Mesothelial cell of epicardium (in vitro differentiated cells): ENCODE measurements around the gene MAD1L1. TPM values are rescaled to one million over a fixed set of nuclear protein-coding genes. Genes with fewer than 3 reads are reported as not detected.

ENCODE experiments used
- DNase-seq, 2 experiments: peaks; one replicate each; pipeline ENCODE4 v3.0.0; 2021; ENCODE audit warnings: low spot score in 2 of 2; ENCODE audit not compliant: unreplicated experiment in 2 of 2
- H3K27ac Mint-ChIP-seq: 2 replicates; pipeline ENCODE4 v1.8.0; 2021; ENCODE audit warnings: mixed read lengths
- H3K27me3 Mint-ChIP-seq: 2 replicates; pipeline ENCODE4 v1.8.0; 2021; ENCODE audit warnings: low read depth, mixed read lengths
- H3K36me3 Mint-ChIP-seq: 2 replicates; pipeline ENCODE4 v1.8.0; 2021; ENCODE audit warnings: mixed read lengths
- H3K4me1 Mint-ChIP-seq: 2 replicates; pipeline ENCODE4 v1.8.0; 2021; ENCODE audit warnings: mixed read lengths
- H3K4me3 Mint-ChIP-seq: 2 replicates; pipeline ENCODE4 v1.8.0; 2021; ENCODE audit warnings: mild to moderate bottlenecking, moderate library complexity, mixed read lengths
- H3K9me3 Mint-ChIP-seq: 2 replicates; pipeline ENCODE4 v1.8.0; 2021; ENCODE audit warnings: mixed read lengths
- total RNA-seq: library from RNA; stranded (reverse); gene quantifications from 3 replicates; pipeline ENCODE4 v1.2.1, GENCODE V29; 2021
- TF ChIP-seq, protein P1 (sequence below): fragments of 200-600 bp; sonication (generic); IDR thresholded peaks from one replicate; pipeline ENCODE4 v1.5.0; 2021; ENCODE audit warnings: antibody characterized with exemption; ENCODE audit not compliant: unreplicated experiment

MAD1L1 gene
- total RNA-seq, 1 donor from 2014 or later = 45.0 TPM

DNA sequence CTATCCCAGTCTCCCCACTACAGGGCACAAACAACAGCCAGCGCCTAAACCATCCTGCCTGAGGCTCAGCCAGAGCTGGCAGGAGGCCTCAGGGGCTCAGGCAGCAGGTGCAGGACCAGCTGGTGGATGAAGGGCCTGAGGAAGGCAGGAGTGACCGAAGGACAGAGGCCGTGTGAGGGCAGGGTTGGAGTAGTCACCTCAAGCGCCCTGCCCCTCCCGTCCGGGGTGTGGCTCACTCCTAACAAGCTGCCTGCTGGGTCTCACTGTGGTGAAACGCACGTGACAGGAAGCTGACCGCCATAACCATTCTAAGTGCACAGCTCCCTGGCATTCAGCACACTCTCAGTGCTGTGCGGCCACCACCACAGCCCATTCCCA lies 281.6 kb downstream of the MAD1L1 start:
- Mint-ChIP-seq H3K27ac (no peak overlapping the region), H3K4me1 (peaks cover 5% of the 10 kb centered on the region), H3K4me3 (no peak overlapping the region), H3K36me3 (no peaks in the 10 kb centered on the region), H3K27me3 (no peaks in the 10 kb centered on the region), H3K9me3 (no peaks in the 10 kb centered on the region)
- TF ChIP-seq, protein P1, sequence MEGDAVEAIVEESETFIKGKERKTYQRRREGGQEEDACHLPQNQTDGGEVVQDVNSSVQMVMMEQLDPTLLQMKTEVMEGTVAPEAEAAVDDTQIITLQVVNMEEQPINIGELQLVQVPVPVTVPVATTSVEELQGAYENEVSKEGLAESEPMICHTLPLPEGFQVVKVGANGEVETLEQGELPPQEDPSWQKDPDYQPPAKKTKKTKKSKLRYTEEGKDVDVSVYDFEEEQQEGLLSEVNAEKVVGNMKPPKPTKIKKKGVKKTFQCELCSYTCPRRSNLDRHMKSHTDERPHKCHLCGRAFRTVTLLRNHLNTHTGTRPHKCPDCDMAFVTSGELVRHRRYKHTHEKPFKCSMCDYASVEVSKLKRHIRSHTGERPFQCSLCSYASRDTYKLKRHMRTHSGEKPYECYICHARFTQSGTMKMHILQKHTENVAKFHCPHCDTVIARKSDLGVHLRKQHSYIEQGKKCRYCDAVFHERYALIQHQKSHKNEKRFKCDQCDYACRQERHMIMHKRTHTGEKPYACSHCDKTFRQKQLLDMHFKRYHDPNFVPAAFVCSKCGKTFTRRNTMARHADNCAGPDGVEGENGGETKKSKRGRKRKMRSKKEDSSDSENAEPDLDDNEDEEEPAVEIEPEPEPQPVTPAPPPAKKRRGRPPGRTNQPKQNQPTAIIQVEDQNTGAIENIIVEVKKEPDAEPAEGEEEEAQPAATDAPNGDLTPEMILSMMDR = no peak
- no peak for DNase-seq

DNA sequence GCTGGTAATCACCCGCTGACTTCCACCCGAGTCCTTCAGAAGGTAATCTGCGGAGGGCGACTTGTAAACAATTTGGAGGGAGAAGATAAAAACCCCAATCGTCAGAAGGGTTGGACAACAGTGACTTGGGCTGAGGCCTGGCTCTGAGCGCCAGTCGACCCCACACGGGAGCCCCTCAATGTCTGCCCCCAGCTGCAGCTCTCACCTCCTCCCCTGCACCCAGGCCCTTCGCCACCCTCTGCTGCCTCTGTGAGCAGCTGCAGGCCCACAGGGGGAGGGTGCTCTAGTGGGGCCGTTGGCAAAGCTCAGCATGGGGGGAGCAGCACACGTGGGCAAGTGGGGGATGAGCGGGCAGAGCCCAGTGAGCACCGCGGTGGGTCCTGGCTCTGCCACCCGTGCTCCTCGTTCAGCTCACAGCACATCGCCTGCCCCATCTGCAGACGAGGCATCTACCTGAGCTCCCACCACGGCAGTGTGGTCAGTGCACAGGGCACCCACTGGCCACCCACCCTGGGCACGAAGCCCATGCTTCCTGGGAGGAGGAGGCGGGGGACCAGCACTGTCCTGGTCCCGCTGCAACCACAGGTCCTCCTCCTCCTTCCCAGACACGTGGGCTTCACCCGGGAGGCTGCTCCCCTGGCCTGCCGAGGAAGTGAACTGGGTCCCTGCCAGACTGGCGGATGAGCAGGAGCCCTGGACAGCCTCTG lies 282.1 kb downstream of the MAD1L1 start:
- H3K4me1 Mint-ChIP-seq = peaks cover 4% of the 10 kb centered on the region
- H3K27me3 Mint-ChIP-seq = no peaks in the 10 kb centered on the region
- no peak overlapping the region for H3K27ac Mint-ChIP-seq
- TF ChIP-seq, protein P1 = no peak
- no peak overlapping the region for H3K4me3 Mint-ChIP-seq
- no peaks in the 10 kb centered on the region for H3K36me3 Mint-ChIP-seq
- DNase-seq = no peak
- no peaks in the 10 kb centered on the region for H3K9me3 Mint-ChIP-seq

DNA sequence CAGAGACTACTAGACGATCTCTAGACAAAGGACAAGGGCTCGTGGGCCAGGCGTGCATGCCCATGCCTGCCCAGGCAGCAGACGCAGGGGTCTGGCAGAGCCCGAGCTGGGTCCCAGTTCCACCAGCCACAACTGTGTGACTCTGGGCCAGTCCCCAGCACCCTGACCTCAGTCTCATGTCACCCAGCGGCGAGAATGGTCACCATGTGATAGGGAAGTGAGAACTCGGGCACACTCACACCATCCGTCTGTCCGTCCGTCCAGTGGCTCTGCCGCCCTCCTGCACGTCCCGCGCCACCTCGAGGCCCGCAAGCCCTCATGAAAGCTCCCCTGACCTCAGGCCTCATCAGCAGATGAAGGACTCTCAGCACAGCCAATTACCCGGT lies 282.7 kb downstream of the MAD1L1 start:
- no peaks in the 10 kb centered on the region for H3K36me3 Mint-ChIP-seq
- H3K4me1 Mint-ChIP-seq = peaks cover 2% of the 10 kb centered on the region
- H3K27ac Mint-ChIP-seq = no peak overlapping the region

DNA sequence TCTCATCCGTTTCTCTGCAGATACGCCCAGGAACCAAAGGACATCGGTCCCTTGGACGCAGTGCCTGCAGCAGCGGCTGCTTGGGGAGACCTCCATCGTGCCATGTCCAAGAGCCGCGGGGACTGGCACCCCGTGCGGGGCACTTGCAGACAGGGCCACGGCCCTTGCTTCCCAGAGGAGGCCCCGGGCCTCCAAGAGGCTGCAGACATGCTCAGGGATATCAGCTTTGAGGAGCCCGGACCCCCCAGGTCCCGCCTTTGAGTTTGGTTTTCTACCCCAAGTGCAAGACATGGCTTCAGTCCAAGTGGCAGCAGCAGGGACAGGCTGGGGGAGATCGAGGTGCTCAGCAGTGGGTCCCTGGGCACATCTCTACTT lies 283.1 kb downstream of the MAD1L1 start:
- Mint-ChIP-seq H3K9me3 (no peaks in the 10 kb centered on the region), H3K4me1 (no peaks in the 10 kb centered on the region), H3K27ac (no peak overlapping the region), H3K4me3 (no peak overlapping the region), H3K36me3 (no peaks in the 10 kb centered on the region), H3K27me3 (no peaks in the 10 kb centered on the region)
- no peak for DNase-seq
- TF ChIP-seq, protein P1 = no peak

More for the DNA sequence above, 282.7 kb downstream of the MAD1L1 start:
- DNase-seq = no peak
- Mint-ChIP-seq H3K9me3 (no peaks in the 10 kb centered on the region), H3K27me3 (no peaks in the 10 kb centered on the region), H3K4me3 (no peak overlapping the region)
- TF ChIP-seq, protein P1 = no peak

DNA sequence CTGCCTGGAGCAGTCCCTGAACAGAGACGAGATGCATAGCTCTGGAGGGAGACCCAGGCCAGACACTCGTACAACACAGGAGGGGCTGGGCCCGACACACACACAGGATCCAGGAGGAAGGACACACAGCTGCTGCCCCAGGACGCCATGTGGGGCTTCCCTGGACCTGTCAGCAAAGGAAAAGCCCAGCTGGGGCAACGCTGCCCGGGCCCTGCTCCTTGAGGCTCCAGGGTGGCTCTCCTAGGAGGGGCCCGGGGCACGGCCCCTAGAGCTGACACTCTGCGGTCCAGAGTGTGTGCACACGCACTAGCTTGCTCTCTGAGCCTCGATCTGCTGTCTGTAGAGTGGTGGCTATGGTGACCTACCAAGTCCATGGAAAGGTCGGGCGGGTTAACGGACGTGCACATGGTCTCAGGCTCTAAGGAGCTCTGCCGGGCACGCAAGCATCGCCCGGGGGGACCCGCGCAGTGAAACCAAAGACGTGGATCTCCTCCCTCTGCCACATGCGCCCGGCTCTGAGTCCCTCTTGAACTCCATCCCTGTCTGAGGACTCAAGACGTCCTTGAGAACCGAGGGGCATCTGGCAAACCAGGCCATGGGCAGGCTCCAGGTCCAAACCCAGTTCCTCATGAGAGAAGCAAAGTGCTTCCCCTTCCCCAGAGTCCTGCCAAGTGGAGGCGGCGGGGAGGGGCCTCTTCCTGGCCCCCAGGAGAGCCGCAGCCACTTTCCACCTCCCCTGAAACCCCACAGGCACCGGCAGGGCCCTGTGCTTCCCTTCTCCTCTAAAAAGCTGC lies 283.7 kb downstream of the MAD1L1 start:
- Mint-ChIP-seq H3K27ac (no peak overlapping the region), H3K9me3 (no peaks in the 10 kb centered on the region), H3K27me3 (no peaks in the 10 kb centered on the region), H3K36me3 (no peaks in the 10 kb centered on the region), H3K4me1 (no peaks in the 10 kb centered on the region), H3K4me3 (no peak overlapping the region)
- DNase-seq = no peak
- TF ChIP-seq, protein P1 = no peak
